ENCODE results near the gene SHROOM2.
"Not testable (repeated sequence)": the region's sequence is repeated elsewhere in the genome, so short reads cannot be mapped to it uniquely, and the experiment has no call there.

Gene SHROOM2

DNA sequence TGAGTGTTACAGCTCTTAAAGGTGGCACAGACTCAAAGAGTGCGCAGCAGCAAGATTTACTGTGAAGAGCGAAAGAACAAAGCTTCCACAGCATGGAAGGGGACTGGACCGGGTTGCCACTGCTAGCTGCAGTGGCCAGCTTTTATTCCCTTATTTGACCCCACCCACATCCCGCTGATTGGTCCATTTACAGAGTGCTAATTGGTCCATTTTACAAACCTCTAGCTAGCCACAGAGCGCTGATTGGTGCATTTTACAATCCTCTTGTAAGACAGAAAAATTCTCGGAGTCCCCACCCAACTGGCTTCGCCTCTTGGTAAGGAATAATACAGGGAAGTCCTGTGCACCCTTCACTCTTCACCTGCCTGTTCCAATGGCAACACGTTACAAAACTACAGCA, 1.9 kb upstream of the SHROOM2 start:
- DNase-seq = no peak

GRCh38 chrX:9785254-9785943, 830 bp upstream of the SHROOM2 start:
- DNase-seq = no peak

GRCh38 chrX:9786798-9787635, 788 bp downstream of the SHROOM2 start:
- DNase-seq = peak; percentile 15

GRCh38 chrX:9788911-9789310, 2.7 kb downstream of the SHROOM2 start:
- no peak for DNase-seq

GRCh38 chrX:9789555-9789954, 3.3 kb downstream of the SHROOM2 start:
- no peak for DNase-seq

GRCh38 chrX:9790866-9791265, 4.6 kb downstream of the SHROOM2 start:
- DNase-seq = no peak

DNA sequence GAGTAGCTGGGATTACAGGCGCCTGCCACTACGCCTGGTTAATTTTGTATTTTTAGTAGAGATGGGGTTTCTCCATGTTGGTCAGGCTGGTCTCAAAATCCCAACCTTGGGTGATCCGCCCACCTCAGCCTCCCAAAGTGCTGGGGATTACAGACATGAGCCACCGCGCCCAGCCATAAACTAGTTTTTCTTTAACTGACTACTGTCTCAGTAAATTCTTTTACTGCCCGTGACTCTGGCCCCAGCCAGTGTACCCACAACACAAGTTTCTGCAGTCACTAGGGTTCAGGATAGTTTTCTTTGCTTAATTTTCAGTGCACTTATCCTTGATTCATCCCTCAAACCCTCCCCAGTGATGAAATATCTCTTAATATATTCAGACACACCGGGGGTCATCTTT, 8.3 kb downstream of the SHROOM2 start:
- DNase-seq = no peak

GRCh38 chrX:9797384-9798360, 11.4 kb downstream of the SHROOM2 start:
- no peak for DNase-seq

DNA sequence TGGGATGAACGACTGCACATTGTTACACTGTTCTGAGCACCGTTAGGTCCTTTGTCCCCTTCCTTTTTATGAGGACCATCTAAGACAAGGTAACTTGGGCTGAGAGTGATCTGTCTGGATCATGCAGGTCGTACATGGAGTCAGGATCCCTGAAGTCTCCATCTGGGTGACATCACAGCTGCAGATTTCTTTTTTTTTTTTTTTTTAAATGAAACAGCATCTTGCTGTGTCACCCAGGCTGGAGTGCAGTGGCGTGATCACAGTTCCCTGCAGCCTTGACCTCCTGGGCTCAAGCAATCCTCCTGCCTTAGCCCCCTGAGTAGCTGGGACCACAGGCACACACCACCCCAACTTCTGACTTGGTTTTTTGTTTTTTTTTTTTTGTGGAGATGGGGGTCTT, 16.5 kb downstream of the SHROOM2 start:
- no peak for DNase-seq

DNA sequence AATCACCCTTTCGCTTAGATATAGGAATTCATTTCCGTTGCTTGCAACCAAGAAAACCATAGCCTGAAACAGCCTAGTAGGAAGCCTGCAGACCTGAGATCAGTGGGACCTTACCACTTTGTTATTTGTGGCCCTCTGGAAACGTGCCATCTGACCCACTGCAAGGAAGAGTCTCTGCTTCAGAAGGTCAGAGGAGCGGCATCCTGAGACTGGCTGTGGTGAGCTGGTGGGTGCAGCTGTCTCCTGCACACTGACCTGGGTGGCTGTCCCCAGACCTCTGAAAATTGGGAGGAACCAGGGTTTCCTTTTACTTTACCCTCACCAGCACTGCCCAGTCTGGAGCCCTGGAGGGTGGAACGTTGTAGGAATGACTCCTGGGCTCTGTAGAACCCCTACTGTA, 18.2 kb downstream of the SHROOM2 start:
- no peak for DNase-seq

DNA sequence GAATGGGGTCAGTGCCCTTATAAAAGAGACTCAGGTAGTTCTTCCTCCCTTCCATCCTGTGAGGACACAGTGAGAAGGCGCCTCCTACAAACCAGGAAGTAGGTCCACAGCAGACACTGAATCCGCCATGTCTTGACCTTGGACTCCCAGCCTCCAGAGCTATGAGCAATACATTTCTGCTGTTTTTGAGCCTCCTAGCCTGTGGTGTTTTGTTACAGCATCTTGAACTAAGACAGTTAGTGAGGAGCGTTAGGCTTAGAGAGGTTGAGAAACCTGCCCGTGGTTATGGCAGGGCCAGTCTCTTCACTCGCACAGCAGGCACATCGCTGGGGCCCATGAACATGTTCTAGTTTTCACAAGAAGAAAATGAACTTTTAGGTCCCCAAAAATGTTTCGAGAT, 19.7 kb downstream of the SHROOM2 start:
- no peak for DNase-seq

DNA sequence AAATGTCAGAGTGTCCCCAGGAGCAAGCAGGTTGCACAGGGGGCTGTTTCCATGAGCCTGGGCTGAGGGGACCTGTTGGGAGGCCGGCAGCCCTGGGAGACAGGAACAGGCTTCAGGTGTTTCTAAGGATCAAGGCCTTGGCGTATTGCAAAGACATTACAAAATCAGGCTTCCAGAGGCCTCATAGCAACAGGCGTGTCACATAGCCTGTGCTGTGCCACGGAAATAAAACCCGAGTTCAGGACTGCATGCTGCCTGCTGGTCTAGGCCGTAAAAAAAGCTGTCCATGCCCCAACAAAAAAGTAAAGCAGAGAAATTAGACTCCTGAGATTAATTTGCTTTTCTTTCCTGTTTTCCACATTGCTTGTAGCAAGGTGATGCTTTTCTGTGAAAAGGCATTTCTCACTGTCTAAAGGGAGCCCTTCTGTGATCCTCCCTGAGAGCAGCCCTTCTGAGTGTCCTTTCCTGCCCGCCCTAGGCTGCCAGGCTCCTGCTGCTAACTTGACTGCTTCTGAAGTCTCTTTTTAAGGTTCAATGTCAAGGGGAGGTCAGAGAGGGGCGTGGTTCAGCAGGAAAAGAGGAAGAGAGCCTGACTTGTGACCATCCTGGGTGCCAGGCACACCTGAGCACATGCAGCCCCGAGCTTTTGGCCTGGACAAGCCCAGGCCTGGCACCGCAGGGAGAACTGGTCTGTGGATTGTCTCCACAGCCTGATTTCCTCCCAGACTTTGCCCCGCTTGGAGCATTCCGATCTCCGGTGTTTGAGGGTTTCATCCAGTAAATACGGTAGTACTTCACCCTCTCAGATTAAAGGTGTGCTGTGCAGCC, 21.3 kb downstream of the SHROOM2 start:
- no peak for DNase-seq

DNA sequence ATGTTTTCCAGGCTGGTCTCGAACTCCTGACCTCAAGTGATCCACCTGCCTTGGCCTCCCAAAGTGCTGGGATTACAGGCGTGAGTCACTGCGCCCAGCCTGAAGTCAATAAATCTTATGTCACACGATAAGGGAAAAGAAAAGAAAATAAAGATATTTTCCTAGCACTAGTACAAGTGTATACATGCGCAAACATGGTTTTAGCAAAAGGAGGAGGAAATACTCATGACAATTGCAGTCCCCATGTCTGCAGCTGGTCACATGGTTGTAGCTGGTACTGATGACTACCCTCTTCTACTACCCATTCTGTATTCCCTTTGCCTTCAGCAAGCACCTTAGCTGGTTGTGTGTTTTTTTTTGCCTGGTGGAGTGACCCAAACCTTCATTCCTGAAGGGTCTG, 23.6 kb downstream of the SHROOM2 start:
- not testable (repeated sequence) for DNase-seq

DNA sequence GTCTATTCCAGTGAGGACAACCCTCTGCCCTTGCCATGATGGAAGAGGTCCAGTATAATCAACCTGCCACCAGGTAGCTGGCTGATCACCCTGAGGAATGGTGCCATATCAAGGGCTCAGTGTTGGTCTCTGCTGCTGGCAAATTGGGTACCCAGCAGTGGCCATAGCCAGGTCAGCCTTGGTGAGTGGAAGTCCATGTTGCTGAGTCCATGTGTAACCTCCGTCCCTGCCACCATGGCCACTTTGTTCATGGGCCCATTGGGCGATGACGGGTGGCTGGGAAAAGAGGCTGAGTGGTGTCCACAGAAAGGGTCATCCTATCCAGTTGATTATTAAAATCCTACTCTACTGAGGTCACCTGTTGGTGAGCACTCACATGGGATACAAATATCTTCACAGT, 24.9 kb downstream of the SHROOM2 start:
- not testable (repeated sequence) for DNase-seq

- no peak for DNase-seq
These were observed 30.0 kb downstream of the SHROOM2 start for GRCh38 chrX:9816084-9816700.

DNA sequence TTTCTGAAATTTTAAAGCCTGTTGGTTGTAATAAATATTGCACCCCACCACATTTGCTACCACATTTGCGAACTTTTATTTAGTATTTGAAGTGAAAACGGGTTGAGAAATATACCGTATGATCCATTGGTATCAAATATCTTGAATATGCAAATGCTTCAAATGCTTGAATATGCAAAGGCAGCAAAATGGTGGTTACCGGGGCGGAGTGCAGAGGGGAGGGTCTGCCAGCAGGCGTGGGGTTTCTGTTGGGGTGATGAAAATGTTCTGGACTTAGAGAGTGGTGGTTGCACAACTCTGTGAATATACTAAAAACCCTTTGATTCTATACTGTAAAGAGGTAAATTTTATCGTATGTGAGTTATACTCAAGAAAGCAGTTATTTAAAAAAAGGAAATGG, 35.3 kb downstream of the SHROOM2 start:
- no peak for DNase-seq

DNA sequence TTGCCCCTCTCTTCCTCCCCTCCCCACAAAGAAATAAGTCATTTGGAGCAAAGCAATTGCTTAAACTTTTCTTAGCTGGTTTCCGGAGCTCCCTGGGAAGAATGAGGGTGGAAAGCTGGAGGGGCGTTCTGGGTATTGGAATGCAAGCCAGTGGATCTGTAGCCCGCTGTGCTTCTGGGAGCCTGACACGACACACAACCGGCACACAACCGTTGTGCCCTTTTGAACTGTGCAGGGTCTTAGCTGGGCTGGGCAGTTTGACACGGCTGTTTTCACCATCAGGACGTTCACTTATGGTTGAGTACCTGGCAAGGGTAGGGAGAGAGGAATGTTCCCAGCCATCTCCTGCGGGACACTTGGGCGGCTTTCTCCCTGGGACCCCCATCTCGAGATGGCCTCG, 38.3 kb downstream of the SHROOM2 start:
- DNase-seq = no peak

DNA sequence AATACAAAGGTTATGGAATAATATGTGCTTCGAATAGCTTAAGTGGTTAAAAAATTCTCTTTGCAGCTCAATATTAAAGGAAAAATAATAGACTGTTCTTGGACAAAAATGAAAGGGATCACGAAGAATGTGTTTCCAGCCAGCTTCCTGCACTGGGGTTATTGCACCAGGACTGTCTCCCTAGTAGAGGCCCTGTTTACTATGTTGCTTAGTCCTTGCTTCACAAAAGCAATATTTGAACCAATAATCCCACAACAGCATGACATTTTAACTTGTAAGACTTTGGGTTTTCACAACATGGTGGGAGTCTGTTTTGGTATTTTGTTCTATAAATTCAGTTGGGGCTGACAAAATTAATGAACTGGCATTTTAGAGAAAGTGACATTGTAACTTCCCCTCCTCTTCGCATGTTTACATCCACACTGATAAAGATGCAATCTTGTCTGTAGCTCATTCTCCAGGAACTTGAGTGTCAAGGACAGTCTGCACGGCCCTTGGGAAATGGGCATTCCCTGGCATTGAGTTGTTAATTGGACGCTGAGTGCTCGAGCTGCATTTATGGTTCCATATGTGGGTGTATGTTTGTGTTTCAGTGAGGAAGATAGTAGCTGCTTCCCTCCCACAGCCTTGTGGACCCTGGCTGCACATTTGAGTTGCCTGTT, 39.0 kb downstream of the SHROOM2 start:
- DNase-seq = no peak

GRCh38 chrX:9825966-9826365, 39.7 kb downstream of the SHROOM2 start:
- no peak for DNase-seq

- no peak for DNase-seq
These were observed 43.4 kb downstream of the SHROOM2 start for GRCh38 chrX:9829308-9830267.
